HT1080 (cell line): ENCODE results near the gene OR11G2. TPM values are rescaled to one million over a fixed set of nuclear protein-coding genes. Genes with fewer than 3 reads are reported as not detected.
"Not testable (repeated sequence)": the region's sequence is repeated elsewhere in the genome, so short reads cannot be mapped to it uniquely, and the experiment has no call there.

Experiments used
- DNase-seq: peaks from one replicate; pipeline ENCODE4 v3.0.0-alpha.2; 2015; ENCODE audit warnings: low read depth
- polyA plus RNA-seq, 2 experiments: library from polyadenylated mRNA; depleted of rRNA; stranded (reverse); fragments of >200 nt; gene quantifications; 2 replicates each; pipeline ENCODE4 v1.2.3, GENCODE V29; 2015
- total RNA-seq: library from RNA; depleted of rRNA; stranded (reverse); fragments of >200 nt; shearing (Covaris generic); gene quantifications from 2 replicates; pipeline ENCODE4 v1.2.3, GENCODE V29; 2014; rRNA removed

The OR11G2 gene
- total RNA-seq, result not detected in 2 replicates
- polyA plus RNA-seq (2015; cell fraction: cytosol; rRNA removed), result not detected in 2 replicates
- polyA plus RNA-seq (2015; cell fraction: nucleus; rRNA removed), result not detected in 2 replicates

DNA sequence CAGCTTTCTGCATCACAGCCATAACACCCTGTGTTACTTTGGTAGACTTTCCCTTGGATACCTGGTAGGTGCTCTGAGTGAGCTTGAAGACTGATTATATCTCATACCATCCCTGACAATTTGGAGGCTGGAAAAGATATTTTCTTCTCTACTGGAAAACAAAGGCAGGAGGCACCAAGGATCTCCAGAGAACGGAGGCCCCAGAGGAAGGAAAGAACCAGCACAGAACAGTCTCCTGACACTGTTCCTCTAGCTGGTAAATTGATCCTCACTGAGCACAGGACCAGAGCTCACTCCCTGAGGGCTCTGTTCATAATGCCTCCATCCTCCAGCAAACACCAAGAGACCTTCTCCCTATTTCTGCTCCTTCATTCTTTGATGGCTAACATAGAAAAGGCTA, at the start of gene OR11G2:
Gene OR11G2 (plus strand): TSS at position 301 of the 400 bp plus-strand sequence. CDS start 6,542 bp downstream, outside the sequence.
- DNase-seq, result no peak

- DNase-seq, result peak; percentile 10
Observed at GRCh38 chr14:20143911-20144310, 46.8 kb upstream of the OR11G2 start.

GRCh38 chr14:20144820-20145219, 45.9 kb upstream of the OR11G2 start:
- no peak for DNase-seq

GRCh38 chr14:20164462-20164861, 26.2 kb upstream of the OR11G2 start:
- no peak for DNase-seq

DNA sequence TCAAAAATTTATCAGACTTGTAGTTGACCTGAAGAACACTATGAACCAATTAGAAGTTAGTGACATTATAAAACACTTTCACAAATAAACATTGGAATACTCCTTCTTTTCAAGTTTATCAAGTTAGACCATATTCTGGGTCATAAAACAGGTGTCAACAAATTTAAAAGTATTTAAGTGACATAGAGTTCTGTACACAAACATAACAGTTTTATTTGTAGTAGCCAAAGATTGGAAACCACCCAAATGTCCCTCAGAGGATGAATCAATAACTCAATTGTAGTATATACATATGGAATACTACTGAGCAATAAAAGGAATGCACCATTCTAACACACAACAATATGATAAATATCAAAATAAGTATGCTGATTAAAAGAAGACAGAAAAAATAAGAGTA, 23.6 kb upstream of the OR11G2 start:
- no peak for DNase-seq

DNA sequence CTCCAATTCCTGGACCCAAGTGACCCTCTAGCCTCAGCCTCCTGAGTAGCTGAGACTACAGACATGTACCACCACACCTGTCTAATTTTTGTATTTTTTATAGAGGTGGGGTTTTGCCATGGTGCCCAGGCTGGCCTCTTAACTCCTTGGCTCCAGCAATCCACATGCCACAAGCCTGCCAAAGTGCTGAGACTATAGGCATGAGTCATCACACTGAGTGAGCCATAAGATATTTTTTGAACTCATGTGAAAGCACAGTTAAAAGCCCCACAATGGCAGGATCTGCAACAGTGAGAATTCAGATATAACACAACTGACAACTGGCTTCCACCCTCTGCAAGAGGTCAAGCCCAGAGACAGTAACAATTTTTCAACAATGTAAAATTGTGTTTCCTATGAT, 20.8 kb upstream of the OR11G2 start:
- DNase-seq, result peak; percentile 77

DNA sequence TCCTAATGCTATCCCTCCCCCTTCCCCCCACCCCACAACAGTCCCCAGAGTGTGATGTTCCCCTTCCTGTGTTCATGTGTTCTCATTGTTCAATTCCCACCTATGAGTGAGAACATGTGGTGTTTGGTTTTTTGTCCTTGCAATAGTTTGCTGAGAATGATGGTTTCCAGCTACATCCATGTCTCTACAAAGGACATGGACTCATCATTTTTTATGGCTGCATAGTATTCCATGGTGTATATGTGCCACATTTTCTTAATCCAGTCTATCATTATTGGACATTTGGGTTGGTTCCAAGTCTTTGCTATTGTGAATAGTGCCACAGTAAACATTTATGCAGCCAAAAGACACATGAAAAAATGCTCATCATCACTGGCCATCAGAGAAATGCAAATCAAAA, 16.5 kb upstream of the OR11G2 start:
- not testable (repeated sequence) for DNase-seq

- DNase-seq, result no peak
Observed at GRCh38 chr14:20176330-20176729, 14.4 kb upstream of the OR11G2 start.

GRCh38 chr14:20177433-20177974, 13.2 kb upstream of the OR11G2 start:
- DNase-seq, result no peak

GRCh38 chr14:20179218-20179617, 11.5 kb upstream of the OR11G2 start:
- no peak for DNase-seq

DNA sequence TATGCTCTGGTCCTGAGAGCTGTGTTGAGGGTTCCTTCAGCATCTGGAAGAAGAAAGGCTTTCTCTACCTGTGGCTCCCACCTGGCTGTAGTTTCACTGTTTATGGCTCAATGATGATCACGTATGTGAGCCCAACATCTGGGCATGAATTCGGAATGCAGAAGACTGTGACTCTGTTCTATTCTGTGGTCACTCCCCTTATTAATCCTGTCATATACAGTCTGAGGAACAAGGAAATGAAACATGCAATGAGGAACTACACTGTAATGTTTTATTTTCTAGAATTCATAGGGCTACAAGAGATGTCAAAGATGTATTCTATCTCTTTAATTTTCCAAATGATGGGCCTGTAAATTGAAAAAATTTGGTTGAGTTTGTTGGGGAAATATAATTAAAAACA, 10.8 kb upstream of the OR11G2 start:
- no peak for DNase-seq

DNA sequence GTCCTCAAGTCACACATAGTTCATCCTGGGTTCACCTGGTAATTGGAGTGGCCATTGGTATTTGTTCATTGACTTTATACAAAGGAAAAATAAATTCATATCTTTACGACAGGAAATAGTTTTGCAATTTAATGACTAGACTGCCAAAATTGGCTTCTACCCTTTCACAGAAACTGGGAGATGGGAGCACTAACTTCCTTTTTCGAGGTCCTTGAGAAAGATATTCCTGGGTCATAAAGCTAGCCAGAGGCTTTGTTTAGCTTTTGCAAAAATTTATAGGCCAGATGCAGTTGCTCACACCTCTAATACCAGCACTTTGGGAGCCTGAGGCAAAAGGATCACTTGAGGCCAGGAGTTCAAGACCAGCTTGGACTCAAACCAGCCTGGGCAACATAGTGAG, 10.2 kb upstream of the OR11G2 start:
- DNase-seq, result no peak

DNA sequence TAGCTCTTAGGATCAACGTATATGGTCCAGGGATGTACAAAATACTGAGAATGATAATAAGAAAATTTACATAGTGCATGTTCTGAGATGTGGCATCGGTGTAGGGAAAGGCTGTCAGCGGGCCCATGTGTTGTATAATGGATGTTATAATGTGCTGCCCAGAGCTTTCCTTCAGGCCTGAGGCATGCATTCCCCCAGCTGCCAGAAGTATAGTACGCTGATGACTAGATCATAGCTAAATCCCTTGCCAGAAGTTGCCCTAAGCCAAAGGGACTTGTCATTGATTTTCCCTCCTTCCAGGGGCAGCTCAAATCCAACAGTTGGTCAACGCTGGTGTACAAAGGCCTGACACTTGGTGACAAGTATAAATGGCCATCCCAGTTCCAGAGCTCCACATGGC, 6.5 kb upstream of the OR11G2 start:
- DNase-seq, result no peak

- no peak for DNase-seq
Observed at GRCh38 chr14:20191396-20191795, 700 bp downstream of the OR11G2 start.

- no peak for DNase-seq
Observed at GRCh38 chr14:20194101-20194500, 3.4 kb downstream of the OR11G2 start.

DNA sequence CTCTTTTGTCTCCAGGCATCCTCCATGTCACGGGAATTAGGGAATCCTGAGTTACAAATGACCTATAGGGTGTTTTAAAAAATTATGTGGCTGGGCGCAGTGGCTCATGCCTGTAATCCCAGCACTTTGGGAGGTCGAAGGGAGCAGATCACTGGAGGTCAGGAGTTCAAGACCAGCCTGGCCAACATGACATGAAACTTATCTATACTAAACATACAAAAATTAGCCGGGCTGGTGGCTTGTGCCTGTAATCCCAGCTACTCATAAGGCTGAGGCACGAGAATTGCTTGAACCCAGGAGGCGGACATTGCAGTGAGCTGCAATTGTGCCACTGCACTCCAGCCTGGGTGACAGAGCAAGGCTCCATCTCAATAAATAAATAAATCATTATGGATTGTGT, 4.5 kb downstream of the OR11G2 start:
- DNase-seq, result not testable (repeated sequence)

GRCh38 chr14:20195911-20196310, 5.2 kb downstream of the OR11G2 start:
- DNase-seq, result peak; percentile 4

- DNase-seq, result no peak
Observed at GRCh38 chr14:20197459-20197858, 6.8 kb downstream of the OR11G2 start.

GRCh38 chr14:20198991-20199390, 8.3 kb downstream of the OR11G2 start:
- DNase-seq, result no peak

DNA sequence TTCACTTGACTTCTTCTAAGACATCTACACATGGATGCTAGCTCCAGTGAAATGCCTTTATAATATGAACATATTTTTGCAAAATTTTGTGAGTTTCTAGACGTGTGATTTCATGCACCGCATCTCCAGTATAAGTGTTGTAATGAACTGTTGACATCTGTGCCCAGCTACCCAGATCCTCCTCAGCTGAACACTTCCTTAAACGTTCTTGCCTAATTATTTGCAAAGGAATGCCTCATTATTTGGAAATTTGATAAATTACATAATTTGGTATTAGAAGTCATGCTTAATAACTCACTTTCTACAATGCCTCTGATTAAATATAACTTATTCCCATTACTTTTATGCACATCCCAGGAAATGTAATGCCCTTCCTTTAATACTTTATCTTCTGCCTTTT, 14.0 kb downstream of the OR11G2 start:
- no peak for DNase-seq

DNA sequence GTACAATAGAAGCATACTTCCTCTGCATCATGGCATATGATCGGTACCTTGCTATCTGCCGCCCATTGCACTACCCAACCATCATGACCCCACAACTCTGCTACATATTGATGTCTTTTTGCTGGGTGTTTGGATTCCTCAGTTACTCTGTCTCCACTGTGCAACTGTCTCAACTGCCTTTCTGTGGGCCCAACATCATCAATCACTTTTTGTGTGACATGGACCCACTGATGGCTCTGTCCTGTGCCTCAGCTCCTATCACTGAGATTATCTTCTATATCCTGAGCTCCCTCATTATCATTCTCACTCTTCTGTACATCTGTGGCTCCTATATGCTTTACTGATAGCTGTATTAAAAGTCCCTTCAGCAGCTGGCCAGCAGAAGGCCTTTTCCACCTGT, 18.9 kb downstream of the OR11G2 start:
- DNase-seq, result no peak

- DNase-seq, result not testable (repeated sequence)
Observed at GRCh38 chr14:20212406-20212805, 21.7 kb downstream of the OR11G2 start.

DNA sequence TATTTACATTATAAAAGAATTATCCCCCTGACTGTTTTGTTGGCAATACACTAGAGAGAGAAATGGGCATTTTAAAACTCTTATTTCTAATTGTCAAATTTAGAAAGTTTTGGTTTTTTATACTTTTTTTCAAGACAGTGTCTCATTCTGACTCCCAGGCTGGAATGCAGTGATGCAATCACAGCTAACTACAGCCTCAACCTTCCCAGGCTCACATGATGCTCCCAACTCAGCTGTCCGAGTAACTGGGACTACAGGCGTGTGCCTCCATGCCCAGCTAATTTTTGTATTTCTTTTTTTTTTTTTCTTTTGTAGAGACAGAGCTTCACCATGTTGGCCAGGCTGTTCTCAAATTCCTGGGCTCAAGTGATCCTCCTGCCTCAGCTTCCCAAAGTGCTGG, 24.5 kb downstream of the OR11G2 start:
- DNase-seq, result peak; percentile 4

GRCh38 chr14:20219033-20219432, 28.3 kb downstream of the OR11G2 start:
- peak; percentile 35 for DNase-seq
